Measurements from ENCODE around the gene POR.

Gene POR

DNA sequence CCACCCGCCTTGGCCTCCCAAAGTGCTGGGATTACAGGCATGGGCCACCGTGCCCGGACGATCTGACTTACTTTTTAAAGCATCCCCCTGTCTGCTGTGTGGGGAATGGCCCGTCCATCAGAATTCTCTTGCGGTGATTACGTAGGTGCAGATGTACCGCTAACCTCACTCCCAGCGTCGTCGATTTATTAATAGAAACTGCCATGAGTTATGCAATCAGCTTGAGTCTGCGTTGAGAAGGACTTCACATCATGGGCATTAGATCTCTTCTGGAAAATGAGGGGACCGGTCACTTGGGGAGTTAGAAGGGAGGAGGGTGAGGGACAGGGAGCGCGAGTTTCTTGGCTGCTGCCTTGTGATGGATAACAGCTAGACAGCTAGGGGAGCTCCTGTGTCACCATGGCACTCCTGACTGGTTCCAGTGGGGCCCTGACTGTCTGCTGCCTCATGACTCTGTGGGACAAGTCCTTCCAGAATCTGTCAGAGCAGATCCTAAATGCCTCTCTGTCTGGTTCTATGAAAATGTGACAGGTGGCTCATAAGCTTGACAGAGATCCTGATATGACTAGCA lies 35.2 kb downstream of the POR start:
- DNase-seq (ENCODE audit: low read depth in 1 of 2, low spot score in 1 of 2): no peak

DNA sequence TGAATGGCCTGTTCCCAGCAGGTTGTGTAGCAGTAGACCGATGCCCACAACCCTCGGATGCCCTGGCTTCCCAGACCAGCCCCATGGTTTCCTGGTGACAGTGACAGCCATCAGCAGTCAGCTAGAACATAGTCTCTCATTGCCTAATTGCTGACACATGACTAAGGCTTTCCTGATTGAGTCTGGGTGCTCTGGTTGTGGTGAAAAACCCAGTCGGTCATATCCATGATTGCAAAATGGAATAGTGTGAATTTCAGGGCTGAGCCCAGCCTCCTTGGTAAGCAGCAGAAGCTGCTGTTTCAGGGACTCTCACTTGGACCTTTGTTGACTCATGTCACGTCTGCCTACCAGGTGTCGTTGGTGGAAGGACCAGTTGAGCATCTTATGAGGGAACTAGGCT lies 36.6 kb downstream of the POR start:
- no peak for DNase-seq (ENCODE audit: low read depth in 1 of 2, low spot score in 1 of 2)

DNA sequence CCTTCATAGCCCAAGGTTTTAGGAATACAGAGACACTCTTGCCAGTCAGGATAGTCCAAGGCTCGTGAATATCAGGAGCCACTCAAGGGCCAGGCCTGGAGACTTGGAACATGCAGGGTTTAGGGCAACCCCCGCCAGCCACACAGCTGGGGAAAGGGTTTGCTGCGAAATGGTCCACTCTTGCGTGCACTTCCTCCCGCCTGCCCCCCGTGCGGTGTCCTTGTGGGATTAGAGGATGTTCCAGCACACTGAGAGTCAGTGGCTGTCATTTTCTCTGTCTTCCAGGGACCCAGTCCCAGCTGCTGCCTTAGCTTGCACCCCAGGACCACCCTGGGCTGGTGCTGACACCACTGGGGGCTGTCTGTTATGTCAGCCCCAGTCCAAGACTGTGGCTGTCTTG lies 38.5 kb downstream of the POR start:
- no peak for DNase-seq (ENCODE audit: low read depth in 1 of 2, low spot score in 1 of 2)

DNA sequence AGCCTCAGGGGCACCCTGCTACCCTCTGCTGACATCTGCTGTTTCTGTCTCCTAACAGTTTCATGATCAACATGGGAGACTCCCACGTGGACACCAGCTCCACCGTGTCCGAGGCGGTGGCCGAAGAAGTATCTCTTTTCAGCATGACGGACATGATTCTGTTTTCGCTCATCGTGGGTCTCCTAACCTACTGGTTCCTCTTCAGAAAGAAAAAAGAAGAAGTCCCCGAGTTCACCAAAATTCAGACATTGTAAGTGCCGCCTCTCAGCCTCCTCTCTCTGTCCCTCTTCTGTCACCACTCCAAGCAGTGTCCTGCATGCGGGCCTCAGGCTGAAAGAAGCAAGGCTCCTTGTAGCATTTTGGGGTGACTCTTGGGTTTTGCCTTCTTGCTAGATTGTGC lies 39.0 kb downstream of the POR start:
- no peak for DNase-seq (ENCODE audit: low read depth in 1 of 2, low spot score in 1 of 2)

DNA sequence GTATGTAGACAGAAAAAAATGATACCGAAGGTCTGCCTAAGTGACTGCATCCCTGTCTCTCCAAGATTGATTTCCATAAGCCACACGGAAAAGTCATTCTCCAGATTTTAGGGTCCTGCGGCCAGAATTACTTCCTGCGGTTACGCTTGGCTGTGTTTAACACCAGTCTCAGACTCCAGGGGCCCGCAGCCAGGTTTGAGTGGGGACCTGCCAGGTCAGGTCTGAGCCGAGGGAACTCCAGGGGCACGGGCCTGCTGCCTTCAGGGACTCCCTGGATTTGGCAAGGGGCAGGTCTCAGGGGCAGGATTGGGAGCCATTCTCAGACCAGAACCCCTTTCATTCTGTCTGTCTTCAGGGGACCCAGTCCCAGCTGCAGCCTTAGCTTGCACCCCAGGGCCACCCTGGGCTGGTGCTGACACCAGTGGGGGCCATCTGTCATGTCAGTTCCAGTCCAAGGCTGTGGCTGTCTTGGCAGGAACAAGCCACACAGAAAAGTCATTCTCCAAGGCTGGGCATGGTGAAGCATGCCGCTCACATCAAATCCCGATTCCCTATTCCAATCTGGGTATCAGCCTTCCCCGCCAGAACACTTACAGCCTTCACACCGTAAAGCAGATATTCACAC lies 40.5 kb downstream of the POR start:
- DNase-seq (ENCODE audit: low read depth in 1 of 2, low spot score in 1 of 2): no peak

DNA sequence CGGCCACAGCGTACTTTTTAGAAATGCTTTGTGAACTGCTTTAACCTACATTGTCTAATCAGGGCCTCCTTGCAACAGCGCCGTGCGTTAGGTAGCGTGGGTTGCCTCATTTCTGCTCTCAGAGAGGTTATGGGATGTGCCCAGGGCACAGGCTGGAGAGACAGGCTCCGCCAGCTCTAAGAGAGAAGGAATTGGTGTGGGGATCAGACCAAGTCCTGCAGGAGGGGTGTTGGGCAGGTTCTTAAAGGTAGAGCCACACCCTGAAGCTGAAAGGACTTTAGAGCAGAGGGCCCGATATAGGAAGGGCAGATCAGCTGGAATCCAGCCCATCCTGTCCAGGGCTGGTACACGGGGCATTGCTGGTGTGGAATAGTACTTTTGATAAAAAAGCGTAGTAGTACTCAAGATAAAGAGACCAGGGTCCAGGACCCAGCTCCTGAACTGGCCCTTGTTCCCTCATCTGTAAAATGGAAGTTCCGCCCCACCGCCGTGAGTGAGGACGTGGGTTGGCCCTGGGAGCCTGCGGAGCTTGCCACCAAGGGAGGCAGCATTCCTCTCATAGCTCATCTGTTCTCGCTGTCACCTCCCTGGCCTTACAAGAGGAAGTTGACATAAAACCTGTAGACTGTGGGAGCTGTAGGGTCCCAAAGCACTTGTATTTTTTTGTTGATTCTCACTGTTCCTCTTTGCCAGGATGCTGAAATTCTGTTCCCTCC lies 42.2 kb downstream of the POR start:
- no peak for DNase-seq (ENCODE audit: low read depth in 1 of 2, low spot score in 1 of 2)

DNA sequence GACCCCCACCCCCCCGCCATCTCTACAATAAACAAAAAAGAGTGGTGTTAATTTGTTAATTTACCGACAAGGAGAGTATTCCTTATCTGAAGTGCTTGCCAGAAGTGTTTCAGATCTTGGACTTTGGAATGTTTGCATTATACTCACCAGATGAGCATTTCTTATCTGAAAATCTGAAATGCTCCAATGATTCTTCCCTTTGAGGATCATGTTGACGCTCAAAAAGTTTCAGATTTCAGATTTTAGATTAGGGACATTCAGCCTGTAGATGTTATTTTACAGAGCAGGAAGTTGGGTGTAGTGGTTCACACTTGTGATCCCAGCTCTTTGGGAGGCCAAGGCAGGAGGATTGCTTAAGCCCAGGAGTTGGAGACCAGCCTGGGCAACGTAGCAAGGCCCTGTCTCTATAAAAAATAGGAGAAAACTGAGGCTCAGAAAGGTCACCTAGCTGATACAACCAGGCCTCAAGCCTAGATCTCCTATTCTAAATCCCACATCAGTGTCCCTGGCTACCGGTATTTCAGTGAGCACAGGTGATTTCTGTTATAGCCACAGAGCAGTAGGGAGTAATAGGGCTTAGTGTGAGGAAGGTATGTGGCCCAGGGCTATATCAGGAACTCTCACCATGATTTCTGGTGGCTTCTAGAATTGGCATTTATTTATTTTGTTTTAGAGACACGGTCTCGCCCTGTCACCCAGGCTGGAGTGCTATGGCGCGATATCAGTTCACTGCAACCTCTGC lies 44.0 kb downstream of the POR start:
- DNase-seq (ENCODE audit: low read depth in 1 of 2, low spot score in 1 of 2): no peak

DNA sequence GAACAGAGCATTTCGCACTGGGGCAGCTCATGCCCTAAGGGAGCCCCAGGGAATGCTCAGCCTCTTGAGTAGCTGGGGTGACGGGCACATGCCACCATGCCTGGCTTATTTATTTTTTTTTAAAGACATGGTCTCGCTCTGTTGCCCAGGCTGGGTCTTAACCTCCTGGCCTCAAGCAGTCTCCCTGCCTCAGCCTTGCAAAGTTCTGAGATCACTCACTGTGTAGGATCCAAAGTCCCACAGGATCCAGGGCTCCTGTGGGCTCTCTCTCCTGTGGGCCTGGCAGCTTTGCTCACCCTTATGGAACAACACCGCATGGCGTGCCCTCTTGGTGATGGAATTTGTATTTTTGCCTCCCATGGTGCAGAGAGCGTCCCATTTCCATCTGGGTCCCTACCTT lies 45.4 kb downstream of the POR start:
- DNase-seq (ENCODE audit: low read depth in 1 of 2, low spot score in 1 of 2): no peak

DNA sequence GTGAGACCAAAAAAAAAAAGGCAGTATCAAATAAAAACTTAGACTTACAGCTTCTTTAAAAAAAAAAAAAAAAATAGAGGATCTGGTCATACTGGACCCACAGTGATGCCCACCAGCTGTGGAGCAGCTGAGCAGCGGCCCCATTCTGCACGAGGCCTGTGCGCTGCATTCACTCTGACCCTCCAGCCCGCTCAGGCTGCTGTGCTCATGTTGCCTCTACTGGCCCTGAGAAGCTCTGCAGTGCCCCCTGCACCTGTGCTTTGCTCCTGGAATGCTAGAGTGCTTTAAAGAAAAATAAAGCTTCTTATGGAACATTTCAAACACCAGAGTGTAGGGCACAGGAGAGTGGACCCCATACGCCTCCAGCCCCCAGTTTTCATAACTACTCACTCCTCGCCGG lies 46.3 kb downstream of the POR start:
- DNase-seq (ENCODE audit: low read depth in 1 of 2, low spot score in 1 of 2): no peak

DNA sequence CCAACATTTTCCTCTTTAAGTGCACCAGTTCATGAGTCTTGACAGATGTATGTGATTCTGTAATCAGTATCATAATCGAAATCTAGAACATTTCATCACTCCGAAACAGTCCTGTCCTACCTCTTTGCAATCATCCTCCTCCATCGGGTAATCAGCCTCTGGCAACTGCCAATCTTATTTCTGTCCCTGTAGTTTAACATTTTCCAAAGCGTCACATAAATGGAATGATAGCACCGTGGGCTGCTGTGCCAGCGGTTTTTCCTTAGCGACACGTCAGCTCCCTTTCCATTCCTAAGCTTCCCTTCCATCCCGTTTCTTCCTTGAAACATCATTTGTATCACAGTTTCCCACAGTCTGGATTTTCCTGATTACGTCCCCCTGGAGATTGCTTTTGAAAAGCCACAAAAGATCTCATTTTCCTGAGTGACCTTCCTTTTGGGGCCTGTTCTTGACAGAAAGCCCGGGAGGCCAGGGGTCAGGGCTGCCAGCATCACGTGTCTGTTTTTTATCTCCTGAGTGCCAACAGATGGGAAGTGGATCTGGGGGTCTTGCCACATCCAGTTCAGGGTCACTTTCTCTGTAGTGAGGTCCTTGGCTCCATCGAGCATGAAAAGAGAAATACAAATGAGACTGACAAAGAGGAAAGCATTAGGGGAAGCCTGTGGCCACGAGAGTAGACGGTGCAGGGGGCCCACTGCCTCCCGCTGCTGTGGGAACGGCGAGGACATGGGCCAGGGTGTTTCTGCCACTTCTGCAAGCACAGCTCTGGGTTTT lies 47.8 kb downstream of the POR start:
- DNase-seq (ENCODE audit: low read depth in 1 of 2, low spot score in 1 of 2): no peak

DNA sequence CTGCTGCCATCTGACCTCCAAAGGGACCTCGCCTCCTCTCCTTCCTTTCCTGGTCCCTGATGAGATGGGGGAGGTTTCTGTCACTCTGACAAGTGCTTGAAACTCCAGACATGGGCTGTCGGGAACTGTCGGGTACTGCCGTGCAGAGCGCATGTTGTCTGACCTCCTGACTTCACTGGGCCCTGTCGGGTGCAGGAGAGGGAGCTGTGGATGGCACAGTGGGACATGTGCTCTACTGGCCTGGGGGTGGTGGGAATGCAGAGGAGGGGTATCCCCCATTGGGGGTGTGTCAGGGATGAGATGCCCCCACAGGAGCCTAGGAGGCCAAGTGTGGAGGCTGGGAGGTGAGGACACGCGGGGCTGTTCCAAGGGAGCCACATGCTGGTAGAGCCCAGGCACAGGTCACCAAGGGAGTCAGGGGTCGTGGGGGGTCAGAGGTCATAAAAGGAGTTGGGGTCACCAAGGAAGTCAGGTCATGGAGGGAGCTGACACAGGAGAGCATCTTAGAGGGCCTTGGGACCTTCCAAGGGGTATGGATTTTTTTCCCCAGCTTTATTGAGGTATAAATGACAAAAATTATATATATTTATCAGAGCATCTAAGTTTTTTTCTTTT lies 48.5 kb downstream of the POR start:
- no peak for DNase-seq (ENCODE audit: low read depth in 1 of 2, low spot score in 1 of 2)

DNA sequence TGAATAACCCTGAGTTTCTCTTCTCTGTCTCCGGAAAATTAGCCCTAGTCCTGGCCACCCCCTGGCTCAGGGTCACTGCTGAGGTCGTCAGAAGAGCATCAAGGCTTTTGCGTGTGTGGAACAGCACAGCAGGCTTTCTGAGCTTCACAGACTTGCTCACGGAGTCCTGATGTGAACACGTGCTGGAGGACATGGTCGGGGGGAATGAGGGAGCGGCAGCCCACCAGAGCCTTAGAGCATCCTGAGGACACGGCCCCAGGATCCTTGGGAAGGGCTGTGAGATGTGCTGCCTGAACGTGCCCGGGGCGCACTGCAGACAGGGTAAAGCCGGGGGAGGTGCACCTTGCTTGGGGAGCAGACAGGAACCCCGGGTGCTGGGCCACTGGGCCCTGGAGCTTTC lies 50.7 kb downstream of the POR start:
- DNase-seq (ENCODE audit: low read depth in 1 of 2, low spot score in 1 of 2): no peak

DNA sequence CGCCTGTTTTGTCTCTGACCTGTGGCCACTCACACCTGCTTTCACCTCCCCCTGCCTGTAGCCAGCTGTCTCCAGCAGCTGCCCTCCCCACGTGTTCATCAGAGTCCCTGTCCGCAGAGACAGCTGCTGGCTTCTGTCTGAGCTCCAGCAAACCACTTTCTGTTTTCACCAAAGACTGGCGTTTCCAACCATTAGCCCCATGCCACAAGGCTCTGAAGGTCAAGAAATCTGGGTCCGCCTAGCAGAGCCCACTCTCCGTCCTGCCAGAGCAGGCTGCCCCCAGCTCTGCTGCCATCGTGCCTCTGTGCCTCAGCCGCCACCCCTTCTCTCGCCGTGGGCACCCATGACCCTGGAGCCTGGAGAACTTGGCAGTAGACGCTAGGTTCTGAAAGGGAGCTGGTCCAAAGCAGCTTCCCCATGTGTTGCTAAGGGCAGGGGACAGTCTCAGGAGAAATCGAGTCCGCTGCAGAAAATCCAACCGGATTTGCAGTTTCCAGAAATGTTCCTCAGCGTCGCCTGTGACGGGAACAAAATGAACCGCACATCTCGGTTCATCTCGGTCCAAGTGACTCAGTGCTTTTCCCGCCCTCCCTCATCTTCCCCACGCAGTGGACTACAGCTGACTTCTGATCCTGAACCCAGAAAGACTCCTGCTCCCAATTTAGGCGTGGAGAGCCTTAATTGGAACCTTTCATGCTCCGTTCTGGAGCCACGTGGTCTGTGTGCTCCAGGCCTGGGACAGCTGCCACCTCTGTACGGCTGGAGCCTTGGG lies 51.4 kb downstream of the POR start:
- no peak for DNase-seq (ENCODE audit: low read depth in 1 of 2, low spot score in 1 of 2)

DNA sequence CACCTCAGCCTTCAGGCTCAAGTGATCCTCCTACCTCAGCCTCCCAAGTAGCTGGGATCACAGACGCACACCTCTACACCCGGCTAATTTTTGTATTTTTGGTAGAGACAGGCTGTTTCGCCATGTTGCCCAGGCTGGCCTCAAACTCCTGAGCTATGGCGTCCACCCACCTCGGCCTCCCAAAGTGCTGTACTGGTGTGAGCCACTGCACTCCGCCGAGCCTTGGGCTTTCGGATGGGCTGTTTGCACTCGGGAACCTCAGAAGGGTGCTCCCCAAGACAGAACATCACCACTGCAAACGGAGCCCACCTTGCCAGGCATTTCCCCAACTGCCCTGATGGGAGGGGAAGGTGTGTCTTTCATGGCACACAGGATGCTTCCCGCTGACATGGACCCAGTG lies 52.1 kb downstream of the POR start:
- no peak for DNase-seq (ENCODE audit: low read depth in 1 of 2, low spot score in 1 of 2)

DNA sequence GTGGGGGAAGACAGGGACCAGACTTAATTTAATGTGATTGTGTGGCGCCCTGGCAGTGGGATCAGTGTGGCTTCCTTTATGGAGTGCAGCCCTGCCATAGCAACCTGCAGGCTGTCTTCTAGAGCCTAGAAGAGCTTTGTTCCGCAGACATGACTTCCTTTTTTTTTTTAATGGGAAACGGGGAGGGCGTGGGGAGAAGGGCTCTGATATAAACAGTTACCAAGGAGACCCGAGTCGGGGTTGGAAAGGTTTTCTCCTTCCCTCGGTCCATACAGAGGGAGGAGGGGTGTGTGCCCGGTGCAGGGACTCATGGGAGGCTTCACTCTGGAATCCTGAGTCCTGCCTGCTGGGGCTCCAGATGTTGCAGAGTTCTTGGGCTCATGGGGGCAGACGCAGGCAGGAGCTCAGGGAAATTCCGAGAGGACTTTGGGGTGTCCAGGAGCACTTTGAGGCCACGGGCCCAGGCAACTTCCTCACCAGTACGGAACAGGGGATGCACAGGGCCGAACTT lies 52.6 kb downstream of the POR start:
- DNase-seq (ENCODE audit: low read depth in 1 of 2, low spot score in 1 of 2): no peak

DNA sequence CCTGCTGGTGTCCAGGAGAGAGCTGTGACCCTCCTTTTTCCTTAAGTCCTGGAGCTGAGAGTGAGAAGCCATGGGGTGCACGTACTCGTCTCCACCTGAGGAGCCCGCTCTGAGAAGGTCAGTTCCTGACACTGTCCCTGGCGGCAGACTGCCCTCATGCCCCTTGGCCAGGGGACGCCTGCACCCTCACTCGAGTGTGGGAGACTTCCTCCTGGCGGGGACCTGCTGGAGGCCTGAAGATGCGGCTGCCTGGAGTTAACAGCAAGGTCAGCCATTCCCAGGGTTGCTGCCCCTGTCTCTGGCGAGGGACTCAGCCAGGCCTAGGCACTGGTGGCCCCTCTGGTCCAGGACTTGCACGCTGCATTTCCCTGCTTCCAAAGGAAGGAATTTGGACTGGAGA lies 53.1 kb downstream of the POR start:
- no peak for DNase-seq (ENCODE audit: low read depth in 1 of 2, low spot score in 1 of 2)

DNA sequence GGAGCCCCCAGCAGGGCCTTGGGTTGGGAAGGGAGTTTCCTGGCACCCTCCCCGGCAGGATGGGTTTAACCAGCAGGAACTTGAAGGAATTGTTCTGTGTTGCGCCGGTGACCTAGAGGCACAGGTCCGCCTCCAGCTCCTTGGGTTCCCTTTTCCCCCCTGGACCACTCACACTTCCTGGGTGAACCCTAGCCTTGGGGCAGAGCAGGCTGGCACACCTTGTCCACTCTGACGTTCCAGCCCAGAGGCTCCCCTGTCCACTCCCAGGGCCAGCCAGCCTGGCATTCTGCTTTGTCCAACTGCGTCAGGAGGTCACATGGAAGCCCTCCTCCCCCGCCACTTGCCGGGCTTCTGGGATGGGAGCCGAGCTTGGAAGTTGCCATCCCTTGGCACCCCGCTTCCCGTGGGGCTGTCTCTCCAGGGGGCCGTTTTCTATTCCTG lies 53.6 kb downstream of the POR start:
- no peak for DNase-seq (ENCODE audit: low read depth in 1 of 2, low spot score in 1 of 2)

DNA sequence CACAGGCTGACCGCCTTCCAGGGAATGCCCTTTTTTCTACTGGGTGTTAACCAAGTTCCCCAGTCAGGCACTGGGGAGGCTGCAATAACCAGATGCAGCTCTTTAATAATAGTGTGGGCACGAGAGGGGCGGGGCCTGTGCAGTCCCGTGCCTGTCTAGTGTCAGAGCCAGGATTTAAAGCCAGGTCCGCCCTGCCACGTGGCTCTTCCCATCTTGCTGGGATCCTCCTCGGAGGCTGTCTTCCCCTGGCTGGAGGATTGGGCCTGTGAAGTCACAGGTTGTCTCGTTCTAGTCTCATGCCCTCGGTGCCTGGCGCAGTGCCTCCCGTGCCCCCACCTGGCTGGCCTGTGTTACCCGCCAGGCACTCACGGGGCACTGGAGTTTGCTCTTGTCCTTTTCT lies 54.2 kb downstream of the POR start:
- no peak for DNase-seq (ENCODE audit: low read depth in 1 of 2, low spot score in 1 of 2)

DNA sequence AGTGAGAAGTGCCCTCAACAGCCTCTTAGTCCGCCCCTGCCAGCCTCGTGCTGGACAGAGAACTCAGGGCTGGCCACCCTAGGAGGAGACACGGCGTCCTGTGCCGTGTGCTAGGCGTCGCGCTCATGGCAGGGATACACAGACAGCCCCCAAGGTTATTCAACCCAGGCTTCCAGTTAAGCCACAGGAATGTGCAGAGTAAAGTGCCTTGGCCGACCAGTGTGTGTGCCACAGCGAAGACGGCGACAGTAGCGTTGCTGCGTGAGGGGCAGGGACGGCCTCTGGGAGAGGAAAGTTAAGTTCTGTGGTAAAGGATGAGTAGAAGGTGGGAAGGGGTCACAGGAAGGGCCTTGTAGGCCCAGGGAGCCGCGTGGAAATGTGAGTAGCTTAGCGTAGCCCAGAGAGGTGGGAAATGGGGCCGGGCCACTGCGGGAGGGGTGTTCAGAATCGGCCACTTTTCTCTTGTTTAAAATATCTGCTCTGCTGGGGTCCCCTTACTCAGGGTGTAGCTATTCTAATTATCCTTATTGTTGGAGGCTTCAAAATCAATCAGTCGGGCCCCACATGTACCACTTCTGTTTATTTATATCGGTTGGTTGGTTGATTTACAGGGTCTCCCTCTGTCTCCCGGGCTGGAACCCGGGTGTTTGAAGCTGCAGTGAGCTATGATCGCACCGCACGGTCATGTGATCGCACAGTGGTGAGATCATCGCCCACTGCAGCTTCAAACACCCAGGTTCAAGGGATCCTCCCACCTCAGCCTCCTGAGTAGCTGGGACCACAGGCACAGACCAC lies 54.9 kb downstream of the POR start:
- no peak for DNase-seq (ENCODE audit: low read depth in 1 of 2, low spot score in 1 of 2)
